AG04449 (cell line): ENCODE results near the gene SELENON.

ENCODE experiments used
- CTCF ChIA-PET: fragments of 350-600 bp; formaldehyde crosslinking; extraction: SDS; loops from one replicate; lab custom pipeline; 2021; ENCODE audit warnings: antibody characterized with exemption; lab: Yijun Ruan, JAX
- POLR2A ChIA-PET: fragments of 400-600, 350-600 bp; formaldehyde crosslinking; extraction: SDS; loops from one replicate; lab custom pipeline; 2020; ENCODE audit warnings: antibody characterized with exemption, inconsistent platforms; lab: Yijun Ruan, JAX
- DNase-seq: peaks from one replicate; pipeline ENCODE4 v3.0.0-alpha.2; 2010; ENCODE audit warnings: low read depth, low spot score
- H3K4me3 ChIP-seq: 2 replicates; pipeline ENCODE4 v1.5.1; 2011; ENCODE audit warnings: low read depth, mild to moderate bottlenecking, control low read depth, low read length
- CTCF ChIP-seq: IDR thresholded peaks from one replicate; pipeline ENCODE4 v1.5.1; 2011; ENCODE audit warnings: mild to moderate bottlenecking, moderate library complexity, low read length, control low read depth, inconsistent platforms; ENCODE audit not compliant: insufficient read depth; ENCODE audit errors: missing control alignments

SELENON gene

GRCh38 chr1:25863486-25864262 is 63.7 kb downstream of the SELENON start:
- H3K4me3 ChIP-seq, result no peak overlapping the region
- no peak for TF ChIP-seq CTCF
- ChIA-PET CTCF (interaction anchor here (0.7 to 1.4 kb wide), 2 partner anchors 19 to 136 kb away, joined by 3 read pairs; no protein-coding TSS in a partner anchor), POLR2A (no interaction called here)
- DNase-seq, result no peak

GRCh38 chr1:25864434-25864833 is 64.4 kb downstream of the SELENON start:
- ChIA-PET POLR2A (interaction anchor here (0.9 to 1.4 kb wide), 2 partner anchors 8 to 10 kb away, joined by 3 read pairs; no protein-coding TSS in a partner anchor), CTCF (interaction anchor here (0.7 to 1.5 kb wide), 2 partner anchors 11 to 135 kb away, joined by 3 read pairs; partner anchors contain the start of gene PAQR7)
- TF ChIP-seq CTCF, result no peak
- H3K4me3 ChIP-seq, result no peak overlapping the region
- DNase-seq, result no peak

- H3K4me3 ChIP-seq, result no peak overlapping the region
- POLR2A ChIA-PET, result no interaction called here
- CTCF ChIA-PET, result interaction anchor here (2.0 kb wide), 1 partner anchor 29 kb away, joined by 5 read pairs; no protein-coding TSS in a partner anchor
- no peak for TF ChIP-seq CTCF
- no peak for DNase-seq
These were observed 66.3 kb downstream of the SELENON start for GRCh38 chr1:25866288-25866687.

GRCh38 chr1:25867210-25867991 is 67.4 kb downstream of the SELENON start:
- POLR2A ChIA-PET, result no interaction called here
- no peak overlapping the region for H3K4me3 ChIP-seq
- CTCF ChIA-PET, result interaction anchor here (2.0 kb wide), 1 partner anchor 28 kb away, joined by 5 read pairs; no protein-coding TSS in a partner anchor
- TF ChIP-seq CTCF, result no peak
- no peak for DNase-seq
